NK-92 treated with Interleukin-12 subunit alpha and Interleukin-12 subunit beta, amount 100 ng/mL, for 24 hours (cell line): ENCODE results near the gene RNF175.

Experiments
- DNase-seq: peaks from one replicate; lab custom pipeline; 2025; lab: John Stamatoyannopoulos, UW

RNF175 gene

GRCh38 chr4:153745651-153746050 lies 14.2 kb downstream of the RNF175 start:
- no peak for DNase-seq

- no peak for DNase-seq
Measured at GRCh38 chr4:153741541-153741940, 18.3 kb downstream of the RNF175 start.

- no peak for DNase-seq
Measured at GRCh38 chr4:153735906-153736461, 23.8 kb downstream of the RNF175 start.

GRCh38 chr4:153733751-153734448 lies 25.9 kb downstream of the RNF175 start:
- no peak for DNase-seq

GRCh38 chr4:153731239-153731638 lies 28.6 kb downstream of the RNF175 start:
- DNase-seq, result no peak

- no peak for DNase-seq
Measured at GRCh38 chr4:153729895-153730294, 29.9 kb downstream of the RNF175 start.

GRCh38 chr4:153728660-153729059 lies 31.2 kb downstream of the RNF175 start:
- no peak for DNase-seq

- no peak for DNase-seq
Measured at GRCh38 chr4:153728151-153728550, 31.7 kb downstream of the RNF175 start.

- no peak for DNase-seq
Measured at GRCh38 chr4:153725831-153726154, 34.0 kb downstream of the RNF175 start.

- no peak for DNase-seq
Measured at GRCh38 chr4:153725136-153725830, 34.5 kb downstream of the RNF175 start.

- no peak for DNase-seq
Measured at GRCh38 chr4:153724606-153725005, 35.2 kb downstream of the RNF175 start.

- DNase-seq, result no peak
Measured at GRCh38 chr4:153722036-153722435, 37.8 kb downstream of the RNF175 start.

GRCh38 chr4:153713866-153714646 lies 45.8 kb downstream of the RNF175 start:
- DNase-seq, result no peak

- DNase-seq, result no peak
Measured at GRCh38 chr4:153710681-153711080, 49.1 kb downstream of the RNF175 start.

GRCh38 chr4:153706519-153706918 lies 53.3 kb downstream of the RNF175 start:
- no peak for DNase-seq

- DNase-seq, result no peak
Measured at GRCh38 chr4:153705743-153706468, 53.9 kb downstream of the RNF175 start.

- DNase-seq, result no peak
Measured at GRCh38 chr4:153704522-153704921, 55.3 kb downstream of the RNF175 start.

- DNase-seq, result no peak
Measured at GRCh38 chr4:153684971-153685371, 74.9 kb downstream of the RNF175 start.

- no peak for DNase-seq
Measured at GRCh38 chr4:153684182-153684970, 75.4 kb downstream of the RNF175 start, which contains the start of gene TLR2. Gene TLR2, plus strand, starts transcription at chr4:153684280. Its CDS starts 18,628 bp downstream, at chr4:153702908.

GRCh38 chr4:153683763-153684181 lies 76.1 kb downstream of the RNF175 start:
- no peak for DNase-seq

GRCh38 chr4:153679486-153679885 lies 80.3 kb downstream of the RNF175 start:
- no peak for DNase-seq
